Uterus (tissue), 4 donors: ENCODE results near the gene VIM. TPM values are rescaled to one million over a fixed set of nuclear protein-coding genes. Genes with fewer than 3 reads are reported as not detected.

Experiments
- DNase-seq, 2 donors: peaks; one replicate each; pipeline ENCODE4 v3.0.0-alpha.2; 2019 to 2020
- H3K27ac ChIP-seq, 2 donors: fragments of 200-600 bp; sonication (generic); 1 replicate in 1 of 2; 2 replicates in 1 of 2; pipeline ENCODE4 v1.5.1; 2016 to 2018
- H3K27me3 ChIP-seq, 2 donors: fragments of 200-600 bp; sonication (generic); one replicate each; pipeline ENCODE4 v1.5.1; 2018 to 2019; ENCODE audit warnings: control low read depth in 1 of 2
- H3K36me3 ChIP-seq, 2 donors: fragments of 200-600 bp; sonication (generic); one replicate each; pipeline ENCODE4 v1.5.1; 2019; ENCODE audit warnings: control low read depth in 1 of 2
- H3K4me1 ChIP-seq, 2 donors: fragments of 200-600 bp; sonication (generic); one replicate each; pipeline ENCODE4 v1.5.1; 2018 to 2019; ENCODE audit warnings: control low read depth in 1 of 2
- H3K4me3 ChIP-seq, 2 donors: fragments of 200-600 bp; sonication (generic); 1 replicate in 1 of 2; 2 replicates in 1 of 2; pipeline ENCODE4 v1.5.1; 2018 to 2019; ENCODE audit warnings: mild to moderate bottlenecking in 1 of 2
- H3K9me3 ChIP-seq, 2 donors: fragments of 200-600 bp; sonication (generic); one replicate each; pipeline ENCODE4 v1.5.1; 2019; ENCODE audit warnings: control low read depth in 1 of 2
- POLR2A ChIP-seq, 2 donors: fragments of 450-650 bp; IDR thresholded peaks; one replicate each; pipeline ENCODE4 v1.6.1; 2016; ENCODE audit warnings: antibody characterized with exemption in 2 of 2, mild to moderate bottlenecking in 1 of 2, moderate library complexity in 1 of 2
- intact Hi-C: fragments of 100-400 bp; cut with DNase I; formaldehyde crosslinking; loops from one replicate; pipeline ENCODE4 v1.15.1; 2023; ENCODE audit warnings: low total_unique reads
- total RNA-seq, 4 donors: library from RNA; depleted of rRNA in 3 of 4; stranded (reverse); fragments of >200 nt in 3 of 4; gene quantifications; one replicate each; pipeline versions ENCODE4 v1.1.0 to v1.2.4, GENCODE V29; 2014 to 2023
- TF ChIP-seq, protein P1 (sequence below), 4 experiments: fragments of 200-600 bp in 2 of 4; fragments of 450-650 bp in 2 of 4; sonication (generic) in 2 of 4; IDR thresholded peaks; one replicate each; pipeline ENCODE4 v1.5.1; 2016 to 2019; ENCODE audit warnings: antibody characterized with exemption in 4 of 4, mild to moderate bottlenecking in 2 of 4, moderate library complexity in 1 of 4
- donor health status: DM: yes; HTN: yes; CAD: no.

VIM gene
- total RNA-seq, 4 donors from 2014 or later = 1,892 to 2,495 (median 2,052) TPM

DNA sequence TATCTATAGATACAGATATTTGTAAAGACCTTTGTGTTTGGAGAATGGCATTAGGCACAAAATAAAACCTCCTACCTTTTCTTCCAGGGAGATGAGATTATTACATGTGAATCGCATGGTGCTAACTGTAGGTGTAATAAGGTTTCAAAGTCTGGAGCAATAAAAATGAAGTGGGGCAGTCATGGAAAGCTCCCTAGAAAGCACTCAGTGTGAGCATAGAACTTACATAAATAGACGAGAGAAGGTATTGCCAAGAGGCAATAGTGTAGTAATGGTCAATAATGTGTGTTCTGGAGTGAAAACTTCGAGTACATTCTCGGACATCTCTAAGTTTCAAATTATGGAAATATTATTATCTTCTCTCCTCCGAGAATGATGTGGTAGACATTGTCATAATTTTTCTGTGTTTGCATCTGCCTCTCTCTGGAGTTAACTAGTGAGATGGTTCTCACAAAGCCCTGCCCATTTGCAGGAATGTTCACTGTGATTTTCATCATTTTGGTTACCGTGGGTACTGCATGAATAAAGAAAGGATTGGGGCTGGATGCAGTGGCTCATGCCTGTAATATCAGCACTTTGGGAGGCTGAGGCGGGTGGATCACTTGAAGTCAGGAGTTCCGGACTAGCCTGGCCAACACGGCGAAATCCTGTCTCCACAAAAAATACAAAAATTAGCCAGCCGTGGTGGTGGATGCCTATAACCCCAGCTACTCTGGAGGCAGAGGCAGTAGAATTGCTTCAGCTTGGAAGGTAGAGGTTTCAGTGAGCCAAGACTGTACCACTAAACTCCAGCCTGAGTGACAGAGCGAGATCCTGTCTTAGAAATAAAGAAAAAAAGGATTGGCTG is 10.6 kb downstream of the VIM start:
- no peak for TF ChIP-seq POLR2A (IDR thresholded peaks at IDR 0.05)
- TF ChIP-seq, protein P1, sequence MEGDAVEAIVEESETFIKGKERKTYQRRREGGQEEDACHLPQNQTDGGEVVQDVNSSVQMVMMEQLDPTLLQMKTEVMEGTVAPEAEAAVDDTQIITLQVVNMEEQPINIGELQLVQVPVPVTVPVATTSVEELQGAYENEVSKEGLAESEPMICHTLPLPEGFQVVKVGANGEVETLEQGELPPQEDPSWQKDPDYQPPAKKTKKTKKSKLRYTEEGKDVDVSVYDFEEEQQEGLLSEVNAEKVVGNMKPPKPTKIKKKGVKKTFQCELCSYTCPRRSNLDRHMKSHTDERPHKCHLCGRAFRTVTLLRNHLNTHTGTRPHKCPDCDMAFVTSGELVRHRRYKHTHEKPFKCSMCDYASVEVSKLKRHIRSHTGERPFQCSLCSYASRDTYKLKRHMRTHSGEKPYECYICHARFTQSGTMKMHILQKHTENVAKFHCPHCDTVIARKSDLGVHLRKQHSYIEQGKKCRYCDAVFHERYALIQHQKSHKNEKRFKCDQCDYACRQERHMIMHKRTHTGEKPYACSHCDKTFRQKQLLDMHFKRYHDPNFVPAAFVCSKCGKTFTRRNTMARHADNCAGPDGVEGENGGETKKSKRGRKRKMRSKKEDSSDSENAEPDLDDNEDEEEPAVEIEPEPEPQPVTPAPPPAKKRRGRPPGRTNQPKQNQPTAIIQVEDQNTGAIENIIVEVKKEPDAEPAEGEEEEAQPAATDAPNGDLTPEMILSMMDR (IDR thresholded peaks at IDR 0.05) = no peak
- Histone ChIP-seq H3K4me1 (peaks cover 5 to 7% of the 10 kb centered on the region in 2 donors), H3K36me3 (no peaks in the 10 kb centered on the region), H3K9me3 (no peaks in the 10 kb centered on the region), H3K27ac (peak overlapping the region in 1 of 2 donors; percentile 17), H3K4me3 (no peak overlapping the region), H3K27me3 (no peaks in the 10 kb centered on the region)
- intact Hi-C loops = no loop called here
- DNase-seq = no peak

DNA sequence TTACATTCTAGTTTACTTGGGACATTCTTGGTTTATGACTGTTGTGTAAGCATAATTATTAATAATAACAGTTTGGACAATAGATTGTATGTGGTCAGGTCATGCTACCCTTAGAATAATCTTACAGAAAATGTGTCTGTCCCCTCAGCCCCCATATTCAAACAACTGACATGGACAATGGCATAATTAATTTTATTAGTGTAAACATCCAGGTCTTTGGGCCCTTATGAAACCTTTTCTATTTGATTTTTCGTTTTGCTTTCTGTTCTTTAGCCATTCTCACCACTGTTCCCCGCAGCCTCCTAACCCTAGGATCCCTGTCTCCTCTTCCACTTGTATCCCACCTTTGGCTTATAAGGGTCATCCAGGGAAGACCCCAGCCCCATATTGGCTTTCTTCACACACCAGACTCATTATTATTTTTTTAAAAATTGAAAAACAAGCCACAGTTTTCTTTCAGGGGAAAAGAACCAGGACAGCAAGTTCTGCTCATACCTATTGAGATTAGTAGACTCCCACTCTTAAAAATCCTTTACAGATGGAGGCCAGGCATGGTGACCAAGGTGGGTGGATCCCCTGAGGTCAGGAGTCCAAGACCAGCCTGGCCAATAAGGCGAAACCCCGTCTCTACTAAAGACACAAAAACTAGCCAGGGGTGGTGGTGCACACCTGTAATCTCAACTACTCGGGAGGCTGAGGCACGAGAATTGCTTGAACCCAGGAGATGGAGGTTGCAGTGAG is 11.5 kb downstream of the VIM start:
- TF ChIP-seq, protein P1 (IDR thresholded peaks at IDR 0.05) = no peak
- no peak for TF ChIP-seq POLR2A (IDR thresholded peaks at IDR 0.05)
- Histone ChIP-seq H3K27me3 (no peaks in the 10 kb centered on the region), H3K27ac (no peak overlapping the region), H3K9me3 (no peaks in the 10 kb centered on the region), H3K4me1 (peaks cover 5 to 7% of the 10 kb centered on the region in 2 donors), H3K36me3 (no peaks in the 10 kb centered on the region), H3K4me3 (no peak overlapping the region)
- intact Hi-C loops = no loop called here
- no peak for DNase-seq

DNA sequence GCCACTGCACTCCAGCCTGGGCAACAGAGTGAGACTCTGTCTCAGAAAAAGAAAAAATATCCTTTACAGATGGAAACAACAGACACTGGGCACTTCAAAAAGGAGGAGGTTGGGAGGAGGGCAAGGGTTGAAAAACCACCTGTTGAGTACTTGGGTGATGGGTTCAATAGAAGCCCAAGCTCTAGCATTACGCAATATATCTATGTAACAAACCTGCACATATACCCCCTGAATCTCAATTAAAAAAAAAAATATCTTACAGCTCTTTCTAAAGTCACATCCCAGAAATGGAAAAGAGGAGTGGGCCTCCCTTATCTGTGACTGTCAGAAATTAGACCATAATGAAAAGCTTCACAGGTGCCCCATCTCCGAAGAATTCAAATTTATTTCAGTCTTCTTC is 12.1 kb downstream of the VIM start:
- DNase-seq = no peak
- Histone ChIP-seq H3K36me3 (no peaks in the 10 kb centered on the region), H3K27me3 (no peaks in the 10 kb centered on the region), H3K9me3 (no peaks in the 10 kb centered on the region), H3K4me1 (peaks cover 5 to 7% of the 10 kb centered on the region in 2 donors), H3K27ac (no peak overlapping the region), H3K4me3 (no peak overlapping the region)
- intact Hi-C loops = no loop called here
- TF ChIP-seq POLR2A (IDR thresholded peaks at IDR 0.05) = no peak
- TF ChIP-seq, protein P1 (IDR thresholded peaks at IDR 0.05) = no peak

DNA sequence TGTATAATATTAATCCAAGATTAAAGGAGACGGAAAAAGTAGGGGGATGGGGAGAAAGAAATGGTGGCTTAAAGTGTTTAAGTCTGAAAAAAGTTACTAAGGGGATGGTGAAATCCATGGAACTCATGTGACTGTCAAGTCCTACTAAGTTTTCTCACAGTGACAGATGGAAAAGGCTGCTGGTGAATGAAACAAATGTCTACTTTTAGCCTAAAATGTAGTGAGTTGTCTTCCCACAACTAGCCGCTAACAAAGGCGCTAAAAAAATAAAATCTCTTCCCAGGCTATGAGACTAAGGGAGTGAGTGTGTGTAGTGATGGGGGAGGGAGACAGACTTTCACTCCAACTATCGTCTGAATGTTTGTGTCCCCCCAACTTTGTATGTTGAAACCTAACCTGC is 12.6 kb downstream of the VIM start:
- Histone ChIP-seq H3K36me3 (no peaks in the 10 kb centered on the region), H3K4me3 (no peak overlapping the region), H3K27ac (no peak overlapping the region), H3K4me1 (peaks cover 5% of the 10 kb centered on the region in 2 donors), H3K27me3 (no peaks in the 10 kb centered on the region), H3K9me3 (no peaks in the 10 kb centered on the region)
- TF ChIP-seq POLR2A (IDR thresholded peaks at IDR 0.05) = no peak
- TF ChIP-seq, protein P1 (IDR thresholded peaks at IDR 0.05) = no peak
- no peak for DNase-seq
- intact Hi-C loops = no loop called here
